Ishikawa (cell line): ENCODE measurements around the gene MAP3K4.

Experiments used
- FOXM1 ChIP-seq: IDR thresholded peaks from 2 replicates; pipeline ENCODE4 v1.6.1; 2012; ENCODE audit warnings: low read depth, borderline replicate concordance
- NFIC ChIP-seq: IDR thresholded peaks from 2 replicates; pipeline ENCODE4 v1.6.1; 2012
- TF ChIP-seq, protein P1 (sequence below): IDR thresholded peaks from 2 replicates; pipeline ENCODE4 v1.6.1; 2012
- TF ChIP-seq, protein P2 (sequence below): IDR thresholded peaks from 2 replicates; pipeline ENCODE4 v1.6.1; 2012

DNA sequence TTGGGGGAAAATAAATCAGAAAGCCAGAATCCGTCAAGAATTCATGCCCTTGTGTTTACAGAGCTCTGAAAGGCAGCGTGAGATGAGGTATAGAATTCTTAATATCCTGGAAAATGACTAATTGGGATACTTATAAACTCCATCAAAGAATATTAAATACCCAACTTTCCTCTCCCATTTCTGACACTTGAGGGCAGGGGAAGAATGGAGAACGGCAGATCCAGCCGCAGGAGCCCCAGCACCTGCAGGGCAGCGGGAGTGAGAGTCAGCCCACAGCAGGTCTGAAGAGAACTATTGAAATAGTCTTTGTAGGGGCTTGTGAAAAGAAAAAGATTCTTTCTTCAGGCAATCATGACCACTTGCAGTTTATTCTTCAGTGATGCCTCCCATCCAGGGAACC lies 175.1 kb downstream of the MAP3K4 start:
- TF ChIP-seq, protein P1, sequence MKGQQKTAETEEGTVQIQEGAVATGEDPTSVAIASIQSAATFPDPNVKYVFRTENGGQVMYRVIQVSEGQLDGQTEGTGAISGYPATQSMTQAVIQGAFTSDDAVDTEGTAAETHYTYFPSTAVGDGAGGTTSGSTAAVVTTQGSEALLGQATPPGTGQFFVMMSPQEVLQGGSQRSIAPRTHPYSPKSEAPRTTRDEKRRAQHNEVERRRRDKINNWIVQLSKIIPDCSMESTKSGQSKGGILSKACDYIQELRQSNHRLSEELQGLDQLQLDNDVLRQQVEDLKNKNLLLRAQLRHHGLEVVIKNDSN = no peak
- TF ChIP-seq NFIC = no peak
- TF ChIP-seq FOXM1 = no peak
- TF ChIP-seq, protein P2, sequence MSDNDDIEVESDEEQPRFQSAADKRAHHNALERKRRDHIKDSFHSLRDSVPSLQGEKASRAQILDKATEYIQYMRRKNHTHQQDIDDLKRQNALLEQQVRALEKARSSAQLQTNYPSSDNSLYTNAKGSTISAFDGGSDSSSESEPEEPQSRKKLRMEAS = no peak
